OCI-LY7 (cell line): ENCODE measurements around the gene ZNF771. TPM values are rescaled to one million over a fixed set of nuclear protein-coding genes. Genes with fewer than 3 reads are reported as not detected.

ENCODE experiments used
- BruUV-seq: library from RNA; stranded (reverse); fragments of 400-500 nt; replicated peaks from 2 replicates; lab custom pipeline; 2021; lab: Mats Ljungman, UMichigan
- CTCF ChIA-PET: fragments of 300-600 bp; sonication (Branson Sonifier 250); formaldehyde crosslinking; loops from one replicate; lab custom pipeline; 2022; ENCODE audit warnings: antibody characterized with exemption; ENCODE audit not compliant: unreplicated experiment; lab: Charles Lee
- POLR2A ChIA-PET: fragments of 300-600 bp; sonication (Branson Sonifier 250); formaldehyde crosslinking; loops from one replicate; lab custom pipeline; 2022; ENCODE audit warnings: antibody characterized with exemption; lab: Charles Lee
- DNase-seq: peaks from one replicate; pipeline ENCODE4 v3.0.0-alpha.2; 2015; ENCODE audit warnings: low spot score
- H2AFZ ChIP-seq: fragments of 200-600 bp; sonication (generic), shearing (Covaris generic); 2 replicates; pipeline ENCODE4 v1.6.1; 2014; ENCODE audit warnings: mild to moderate bottlenecking, antibody characterized with exemption, low read length, moderate library complexity
- H3K27ac ChIP-seq: fragments of 200-600 bp; sonication (generic); 2 replicates; pipeline ENCODE4 v1.5.1; 2014; ENCODE audit warnings: mixed run types, low read depth, mild to moderate bottlenecking, moderate library complexity, low read length, inconsistent platforms; ENCODE audit not compliant: poor library complexity, severe bottlenecking
- H3K36me3 ChIP-seq: fragments of 200-600 bp; sonication (generic); 2 replicates; pipeline ENCODE4 v1.6.1; 2014; ENCODE audit warnings: mild to moderate bottlenecking, antibody characterized with exemption, low read length, moderate library complexity, mixed read lengths; ENCODE audit not compliant: insufficient read depth
- H3K4me1 ChIP-seq: fragments of 200-600 bp; sonication (generic); 2 replicates; pipeline ENCODE4 v1.5.1; 2014; ENCODE audit warnings: mild to moderate bottlenecking, low read length; ENCODE audit not compliant: insufficient read depth, poor library complexity, severe bottlenecking
- H3K4me2 ChIP-seq: fragments of 200-600 bp; sonication (generic); 2 replicates; pipeline ENCODE4 v1.6.1; 2014; ENCODE audit warnings: mild to moderate bottlenecking, low read length
- H3K4me3 ChIP-seq: fragments of 200-600 bp; sonication (generic); 2 replicates; pipeline ENCODE4 v1.5.1; 2014; ENCODE audit warnings: mild to moderate bottlenecking, low read depth, low read length; ENCODE audit not compliant: poor library complexity, severe bottlenecking
- H3K79me2 ChIP-seq: fragments of 200-600 bp; sonication (generic); 2 replicates; pipeline ENCODE4 v1.6.1; 2016; ENCODE audit warnings: low read depth, mild to moderate bottlenecking, low read length, moderate library complexity, mixed read lengths; ENCODE audit not compliant: insufficient read depth
- H3K9me2 ChIP-seq: fragments of 200-600 bp; sonication (generic); 2 replicates; pipeline ENCODE4 v1.6.1; 2016; ENCODE audit warnings: mild to moderate bottlenecking, low read length, mixed read lengths; ENCODE audit not compliant: insufficient read depth
- H3K9me3 ChIP-seq: fragments of 200-600 bp; sonication (generic); 2 replicates; pipeline ENCODE4 v1.6.1; 2014; ENCODE audit warnings: mild to moderate bottlenecking, mixed run types, low read length, mixed read lengths
- H4K20me1 ChIP-seq: fragments of 200-600 bp; sonication (generic); 2 replicates; pipeline ENCODE4 v1.6.1; 2014; ENCODE audit warnings: mild to moderate bottlenecking, antibody characterized with exemption, low read length, moderate library complexity, mixed read lengths; ENCODE audit not compliant: insufficient read depth
- EZH2phosphoT487 ChIP-seq: fragments of 200-600 bp; sonication (generic); IDR thresholded peaks from 2 replicates; pipeline ENCODE4 v1.6.1; 2018; ENCODE audit warnings: low read depth, borderline replicate concordance, mild to moderate bottlenecking, mixed run types, antibody characterized with exemption, low read length, moderate library complexity, mixed read lengths
- intact Hi-C: fragments of 100-400 bp; cut with micrococcal nuclease; formaldehyde crosslinking; loops from one replicate; pipeline ENCODE4 v1.10.0; 2022; ENCODE audit not compliant: unreplicated experiment
- total RNA-seq, 2 experiments: library from RNA; depleted of rRNA in 1 of 2; stranded (reverse); fragments of >200 nt in 1 of 2; shearing (Covaris generic) in 1 of 2; gene quantifications; 2 replicates each; pipeline ENCODE4 v1.2.3, GENCODE V29; 2014 to 2022
- TF ChIP-seq, protein P1 (sequence below): fragments of 200-600 bp; sonication (generic); conservative IDR thresholded peaks from 2 replicates; pipeline ENCODE4 v1.5.1; 2014; ENCODE audit warnings: mild to moderate bottlenecking, antibody characterized with exemption, low read length, moderate library complexity, mixed read lengths

ZNF771 gene
- total RNA-seq, 2 experiments from 2014 or later: 6.4 to 10.8 TPM

DNA sequence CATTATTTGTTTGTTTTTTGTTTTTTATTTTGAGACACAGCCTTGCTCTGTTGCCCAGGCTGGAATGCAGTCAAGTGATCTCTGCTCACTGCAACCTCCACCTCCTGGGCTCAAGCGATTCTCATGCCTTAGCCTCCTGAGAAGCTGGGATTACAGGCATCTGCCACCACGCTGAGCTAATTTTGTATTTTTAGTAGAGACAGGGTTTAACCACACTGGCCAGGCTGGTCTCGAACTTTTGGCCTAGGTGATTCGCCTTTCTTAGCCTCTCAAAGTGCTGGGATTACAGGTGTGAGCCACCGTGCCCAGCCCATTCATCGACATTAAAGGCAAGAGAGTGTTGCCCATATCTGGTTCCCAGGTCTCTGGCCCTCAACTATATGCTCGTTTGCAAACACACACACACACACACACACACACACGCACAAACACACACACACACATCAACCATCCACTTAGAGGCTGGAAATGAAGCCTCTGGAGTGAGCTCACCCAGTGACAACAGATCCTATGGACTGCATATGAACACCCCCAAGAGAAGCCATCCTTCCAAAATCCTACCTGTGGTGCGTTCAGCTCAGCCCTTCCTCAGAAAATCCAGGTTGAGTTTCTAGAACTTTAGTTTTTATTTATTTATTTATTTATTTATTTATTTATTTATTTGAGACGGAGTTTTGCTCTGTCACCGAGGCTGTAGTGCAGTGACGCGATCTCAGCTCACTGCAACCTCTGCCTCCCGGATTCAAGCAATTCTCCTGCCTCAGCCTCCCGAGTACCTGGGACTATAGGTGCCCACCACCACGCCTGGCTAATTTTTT, 50.5 kb downstream of the ZNF771 start:
- BruUV-seq: no TSS peak
- Histone ChIP-seq H3K4me1 (peaks cover 79% of the 10 kb centered on the region), H2AFZ (peak overlapping the region; percentile 47; the same call in 1 of the 2 replicates), H3K9me3 (no peaks in the 10 kb centered on the region), H3K9me2 (no peaks in the 10 kb centered on the region), H3K4me2 (peak overlapping the region; percentile 72; the same call in 1 of the 2 replicates), H4K20me1 (no peaks in the 10 kb centered on the region), H3K79me2 (no peaks in the 10 kb centered on the region), H3K27ac (peak overlapping the region; percentile 74), H3K36me3 (no peaks in the 10 kb centered on the region; the same call in 1 of the 2 replicates), H3K4me3 (no peak overlapping the region)
- TF ChIP-seq, protein P1, sequence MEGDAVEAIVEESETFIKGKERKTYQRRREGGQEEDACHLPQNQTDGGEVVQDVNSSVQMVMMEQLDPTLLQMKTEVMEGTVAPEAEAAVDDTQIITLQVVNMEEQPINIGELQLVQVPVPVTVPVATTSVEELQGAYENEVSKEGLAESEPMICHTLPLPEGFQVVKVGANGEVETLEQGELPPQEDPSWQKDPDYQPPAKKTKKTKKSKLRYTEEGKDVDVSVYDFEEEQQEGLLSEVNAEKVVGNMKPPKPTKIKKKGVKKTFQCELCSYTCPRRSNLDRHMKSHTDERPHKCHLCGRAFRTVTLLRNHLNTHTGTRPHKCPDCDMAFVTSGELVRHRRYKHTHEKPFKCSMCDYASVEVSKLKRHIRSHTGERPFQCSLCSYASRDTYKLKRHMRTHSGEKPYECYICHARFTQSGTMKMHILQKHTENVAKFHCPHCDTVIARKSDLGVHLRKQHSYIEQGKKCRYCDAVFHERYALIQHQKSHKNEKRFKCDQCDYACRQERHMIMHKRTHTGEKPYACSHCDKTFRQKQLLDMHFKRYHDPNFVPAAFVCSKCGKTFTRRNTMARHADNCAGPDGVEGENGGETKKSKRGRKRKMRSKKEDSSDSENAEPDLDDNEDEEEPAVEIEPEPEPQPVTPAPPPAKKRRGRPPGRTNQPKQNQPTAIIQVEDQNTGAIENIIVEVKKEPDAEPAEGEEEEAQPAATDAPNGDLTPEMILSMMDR: no peak
- TF ChIP-seq EZH2phosphoT487: no peak
- no peak for DNase-seq
- intact Hi-C loops: loop anchor here (2.0 kb wide), 1 partner anchor 15 kb away; the partner anchor contains the start of gene ITGAL
- CTCF ChIA-PET: interaction anchor here (0.6 to 1.5 kb wide), 3 partner anchors 15 to 77 kb away, joined by 3 to 4 read pairs (median 3); partner anchors contain the start of gene ITGAL
- POLR2A ChIA-PET: interaction anchor here (0.6 to 7.4 kb wide), 9 partner anchors 7 to 152 kb away, joined by 3 to 69 read pairs (median 4); partner anchors contain the start of gene ITGAL

GRCh38 chr16:30458561-30459394, 51.4 kb downstream of the ZNF771 start:
- Histone ChIP-seq H3K79me2 (no peaks in the 10 kb centered on the region), H3K4me2 (peak overlapping the region; percentile 72), H3K9me2 (no peaks in the 10 kb centered on the region), H3K36me3 (no peaks in the 10 kb centered on the region; the same call in 1 of the 2 replicates), H3K4me1 (peaks cover 79% of the 10 kb centered on the region), H3K9me3 (no peaks in the 10 kb centered on the region), H3K4me3 (peak overlapping the region; percentile 28), H2AFZ (peak overlapping the region; percentile 59), H3K27ac (peak overlapping the region; percentile 74), H4K20me1 (no peaks in the 10 kb centered on the region)
- peak; percentile 84 for DNase-seq
- intact Hi-C loops: loop anchor here (2.0 kb wide), 1 partner anchor 14 kb away; the partner anchor contains the start of gene ITGAL
- no peak for TF ChIP-seq EZH2phosphoT487
- TF ChIP-seq, protein P1: 0 out of 2 replicates have a peak, but pooled peaks have one; percentile 27
- no TSS peak for BruUV-seq
- POLR2A ChIA-PET: interaction anchor here (0.7 to 7.4 kb wide), 6 partner anchors 8 to 38 kb away, joined by 3 to 69 read pairs (median 4); partner anchors contain the start of gene ITGAL
- CTCF ChIA-PET: interaction anchor here (1.5 kb wide), 1 partner anchor 77 kb away, joined by 3 read pairs; no protein-coding TSS in a partner anchor
